ENCODE measurements around the gene SPAG6. TPM values are rescaled to one million over a fixed set of nuclear protein-coding genes. Genes with fewer than 3 reads are reported as not detected.
"Not testable (repeated sequence)": the region's sequence is repeated elsewhere in the genome, so short reads cannot be mapped to it uniquely, and the experiment has no call there.

The SPAG6 gene
- total RNA-seq, 1 donor from 2014 or later: not detected

DNA sequence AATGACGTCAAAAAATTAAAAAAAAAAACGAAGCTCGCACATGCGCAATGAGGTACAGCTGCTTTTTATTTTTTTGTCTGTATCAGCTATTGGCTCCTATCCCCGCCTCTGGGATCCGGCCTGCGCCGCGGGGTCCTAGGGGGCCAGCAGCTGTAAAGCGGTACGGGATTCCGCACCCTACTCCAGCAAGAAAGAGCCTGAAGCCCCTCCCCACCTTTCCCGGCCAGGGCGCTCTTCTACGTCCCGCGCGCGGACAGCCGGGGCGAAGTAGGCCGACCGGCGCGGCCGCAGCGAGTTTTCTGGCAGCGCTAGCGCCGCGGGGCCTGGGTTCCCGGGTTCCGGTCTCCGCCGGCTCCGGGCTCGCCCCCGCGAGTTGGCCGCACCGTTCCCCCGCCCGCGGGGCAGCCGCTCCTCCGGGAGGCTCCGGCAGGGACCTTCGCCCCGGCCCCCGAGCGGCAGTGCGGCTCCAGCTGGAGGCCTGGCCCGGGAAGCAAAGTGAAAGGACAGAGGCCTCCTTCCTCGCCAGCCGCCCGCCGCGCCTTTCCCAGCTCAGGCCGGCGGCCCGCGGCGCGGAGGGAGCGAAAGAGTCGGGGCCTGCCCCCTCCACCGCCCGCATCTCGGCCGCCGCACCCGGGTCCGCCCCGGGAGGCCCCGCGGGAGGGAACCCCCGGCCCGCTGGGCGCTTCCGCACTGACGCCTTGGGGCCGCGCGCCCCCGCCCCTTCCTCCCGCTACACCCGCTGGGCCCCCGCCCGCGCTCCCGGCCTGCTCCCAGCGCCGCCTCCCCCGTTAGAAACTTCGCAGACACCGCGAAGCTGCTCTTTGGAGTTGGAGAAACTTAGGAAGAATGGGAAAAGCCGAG is 4.7 kb upstream of the SPAG6 start:
- DNase-seq (ENCODE audit: extremely low read depth, low read depth, low spot score): no peak

- DNase-seq (ENCODE audit: extremely low read depth, low read depth, low spot score): no peak
These were observed 3.9 kb upstream of the SPAG6 start for GRCh38 chr10:22341190-22341925.

- DNase-seq (ENCODE audit: extremely low read depth, low read depth, low spot score): no peak
These were observed 3.4 kb upstream of the SPAG6 start for GRCh38 chr10:22341926-22342196.

- no peak for DNase-seq (ENCODE audit: extremely low read depth, low read depth, low spot score)
These were observed 2.9 kb upstream of the SPAG6 start for GRCh38 chr10:22342421-22342820.

DNA sequence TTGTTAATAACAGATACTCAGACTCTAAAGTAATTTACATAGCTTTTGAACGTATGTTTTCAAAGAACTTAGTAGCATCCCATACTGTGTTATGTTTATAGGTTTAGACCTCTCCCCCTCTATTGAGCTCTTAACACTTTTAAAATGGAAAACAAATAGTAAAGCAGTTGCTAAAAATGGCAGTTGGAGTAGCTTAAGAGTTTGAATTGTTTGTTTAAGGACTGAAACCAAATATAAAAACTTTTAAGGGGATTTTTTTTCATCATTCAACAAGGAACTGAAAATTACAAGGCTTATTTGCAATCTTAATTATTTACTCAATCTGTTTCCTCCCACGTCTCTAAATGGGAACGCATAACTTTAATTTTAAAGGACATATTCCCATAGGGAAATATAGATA is 1.6 kb upstream of the SPAG6 start:
- DNase-seq (ENCODE audit: extremely low read depth, low read depth, low spot score): no peak

DNA sequence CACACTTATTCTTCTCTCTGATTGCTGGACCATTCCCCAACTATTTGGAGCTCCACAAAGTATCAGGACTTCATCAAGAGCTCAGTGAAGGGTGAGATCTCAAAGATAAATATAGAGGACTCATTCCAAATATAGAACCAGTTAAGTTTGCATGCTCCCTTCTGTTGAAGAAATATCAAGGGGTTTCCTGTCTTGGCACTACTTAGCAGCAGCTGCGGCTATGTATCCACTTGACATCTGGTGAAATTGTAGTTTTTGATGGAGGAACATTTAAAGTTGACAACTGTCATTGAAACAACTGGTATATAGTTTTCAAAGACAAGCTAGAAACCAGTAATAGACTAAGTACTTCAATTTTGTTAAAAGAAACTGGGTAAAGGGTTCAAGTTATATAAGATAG is 1.0 kb upstream of the SPAG6 start:
- no peak for DNase-seq (ENCODE audit: extremely low read depth, low read depth, low spot score)

GRCh38 chr10:22344781-22345300 is 455 bp upstream of the SPAG6 start:
- DNase-seq (ENCODE audit: extremely low read depth, low read depth, low spot score): no peak

GRCh38 chr10:22346096-22346661 is 883 bp downstream of the SPAG6 start:
- no peak for DNase-seq (ENCODE audit: extremely low read depth, low read depth, low spot score)

DNA sequence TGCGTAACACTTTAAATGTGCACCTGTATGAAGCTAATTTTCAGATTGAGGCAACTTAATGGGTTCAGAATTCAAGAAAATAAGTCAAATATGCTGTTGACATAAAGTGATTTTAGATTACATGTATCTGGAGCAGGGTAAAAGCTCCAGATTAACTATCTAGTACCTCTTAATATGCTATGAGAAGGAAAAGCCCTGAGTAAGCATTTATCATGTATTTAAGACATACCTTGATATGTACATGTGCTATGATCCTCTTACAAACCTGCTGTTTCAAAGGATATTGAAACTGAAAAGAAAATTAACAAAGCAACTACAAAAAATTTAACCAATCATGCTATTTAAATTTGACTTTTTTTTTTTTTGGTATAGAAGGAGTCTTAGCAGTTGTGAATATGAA is 4.5 kb downstream of the SPAG6 start:
- DNase-seq (ENCODE audit: extremely low read depth, low read depth, low spot score): no peak

GRCh38 chr10:22351131-22351703 is 5.9 kb downstream of the SPAG6 start:
- DNase-seq (ENCODE audit: extremely low read depth, low read depth, low spot score): no peak

DNA sequence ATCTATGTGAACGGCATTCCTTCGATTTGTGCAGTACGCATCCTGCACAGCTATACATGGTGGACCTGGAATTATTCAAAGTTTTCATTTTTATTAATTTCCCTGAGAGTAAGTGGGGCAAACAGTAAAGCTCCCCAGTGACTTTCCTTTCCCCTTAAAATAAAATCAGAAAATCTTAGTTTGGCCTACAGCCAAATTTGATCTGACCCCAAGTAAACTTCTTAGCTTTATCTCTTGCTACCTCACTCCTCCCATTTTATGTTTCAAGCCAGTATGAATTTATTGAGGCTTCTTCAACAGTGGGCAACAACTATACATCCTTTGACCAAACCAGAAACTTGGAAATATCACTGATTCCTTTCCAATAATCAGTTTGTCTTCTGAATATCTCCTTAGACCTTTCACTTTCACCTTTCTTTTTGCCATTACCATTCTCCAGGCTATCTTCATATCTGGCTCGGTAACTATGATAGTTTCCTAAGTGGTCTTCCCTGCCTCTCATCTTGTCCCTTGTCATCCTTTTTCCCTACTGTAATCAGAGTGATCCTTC is 11.1 kb downstream of the SPAG6 start:
- no peak for DNase-seq (ENCODE audit: extremely low read depth, low read depth, low spot score)

GRCh38 chr10:22357770-22358169 is 12.5 kb downstream of the SPAG6 start:
- not testable (repeated sequence) for DNase-seq (ENCODE audit: extremely low read depth, low read depth, low spot score)

GRCh38 chr10:22363305-22363704 is 18.0 kb downstream of the SPAG6 start:
- no peak for DNase-seq (ENCODE audit: extremely low read depth, low read depth, low spot score)

DNA sequence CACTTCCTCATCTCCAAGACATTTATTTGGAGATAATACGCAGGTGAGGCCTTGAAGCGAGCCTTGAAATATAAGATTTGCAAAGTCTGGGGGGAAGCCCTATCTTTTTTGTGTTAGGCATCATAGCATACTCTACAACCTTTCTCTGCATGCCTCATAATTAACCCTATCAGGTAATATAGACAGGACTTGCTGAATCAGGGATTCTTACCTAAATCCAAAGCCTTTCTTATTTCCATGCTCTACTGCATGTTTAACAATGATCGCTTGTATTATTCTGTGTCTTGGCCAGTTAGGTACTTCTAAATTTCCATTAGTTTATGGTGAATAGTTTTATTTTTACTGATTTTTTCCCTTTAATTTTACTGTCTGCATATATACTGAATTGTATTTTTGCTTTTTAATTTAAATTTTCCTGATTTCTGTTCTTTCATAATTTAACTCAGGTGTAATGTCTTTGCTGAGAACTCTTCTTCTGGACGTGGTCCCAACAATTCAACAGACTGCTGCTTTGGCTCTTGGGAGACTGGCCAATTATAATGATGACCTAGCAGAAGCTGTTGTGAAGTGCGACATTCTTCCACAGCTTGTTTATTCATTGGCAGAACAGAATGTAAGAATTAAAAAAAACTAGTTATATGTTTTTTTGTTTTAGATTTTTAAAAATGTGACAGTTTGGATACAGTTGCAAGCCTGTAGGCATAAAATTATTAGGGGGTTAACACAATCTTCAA is 19.3 kb downstream of the SPAG6 start:
- no peak for DNase-seq (ENCODE audit: extremely low read depth, low read depth, low spot score)

DNA sequence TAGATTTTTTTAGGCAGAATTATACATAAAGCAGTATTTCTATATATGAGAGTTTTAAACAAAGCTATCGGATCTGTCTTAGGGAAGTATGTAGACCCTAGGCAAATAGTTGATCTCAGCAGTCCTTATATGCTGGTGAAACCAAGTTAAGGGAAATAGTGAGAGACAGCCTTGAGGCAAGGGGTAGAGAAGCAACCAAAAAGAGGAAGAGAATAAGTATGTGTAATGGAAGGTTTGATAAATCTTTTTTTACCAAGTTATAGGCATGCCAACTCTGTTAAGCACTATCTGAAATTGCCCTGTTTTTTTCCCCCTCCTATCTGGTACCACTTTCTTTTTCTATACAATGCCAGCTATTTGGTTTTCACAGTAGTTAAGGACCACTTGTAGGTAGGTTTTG is 19.9 kb downstream of the SPAG6 start:
- DNase-seq (ENCODE audit: extremely low read depth, low read depth, low spot score): no peak

- no peak for DNase-seq (ENCODE audit: extremely low read depth, low read depth, low spot score)
These were observed 20.5 kb downstream of the SPAG6 start for GRCh38 chr10:22365644-22366434.

DNA sequence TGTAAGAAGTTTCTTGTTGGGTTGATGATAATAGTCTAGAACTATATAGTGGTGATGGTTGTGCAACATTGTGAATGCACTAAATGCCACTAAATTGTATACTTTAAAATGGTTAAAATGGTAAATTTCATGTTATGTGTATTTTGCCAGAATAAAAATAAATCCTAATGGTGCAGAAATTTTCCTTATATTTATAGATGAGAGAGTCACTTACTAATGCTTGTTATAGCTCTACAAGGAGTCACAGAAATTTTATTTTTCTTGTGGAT is 21.1 kb downstream of the SPAG6 start:
- DNase-seq (ENCODE audit: extremely low read depth, low read depth, low spot score): no peak

DNA sequence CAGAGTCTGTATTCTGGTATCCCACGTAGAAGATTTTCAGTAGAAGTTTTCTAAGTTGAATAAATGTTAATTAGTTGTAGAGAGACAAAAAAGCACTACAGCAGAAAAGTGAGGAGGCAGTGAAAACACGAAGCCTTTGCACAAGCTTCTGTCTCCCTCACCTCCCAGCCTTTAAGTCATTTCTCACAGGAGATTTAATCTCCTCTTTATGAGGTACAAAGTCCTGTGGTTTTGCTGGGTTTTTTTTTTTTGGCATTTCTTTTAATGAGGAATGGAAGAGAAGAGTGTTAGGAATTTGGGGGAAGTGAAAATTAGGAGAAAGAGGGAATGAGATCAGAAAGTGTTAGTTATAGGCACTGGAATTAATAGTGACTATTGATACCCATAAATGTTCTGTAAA is 21.5 kb downstream of the SPAG6 start:
- no peak for DNase-seq (ENCODE audit: extremely low read depth, low read depth, low spot score)

DNA sequence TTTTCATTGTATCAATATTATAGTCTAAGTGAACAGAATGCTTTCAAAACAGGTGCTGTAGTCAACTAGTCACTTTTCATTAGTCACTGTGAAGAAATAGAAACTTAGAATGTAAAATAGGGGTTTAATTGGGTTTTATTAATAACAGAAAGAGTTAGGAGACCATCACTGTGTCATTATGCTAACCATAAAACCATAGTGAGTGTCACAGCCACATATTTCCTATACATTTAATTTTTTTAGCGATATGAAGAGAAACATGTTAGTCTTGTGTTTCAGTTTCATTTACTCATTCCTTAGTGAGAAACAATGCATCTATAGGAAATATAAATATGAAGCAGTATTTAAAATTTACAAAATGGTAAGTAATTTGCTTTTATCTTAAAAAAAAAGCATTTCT is 22.2 kb downstream of the SPAG6 start:
- no peak for DNase-seq (ENCODE audit: extremely low read depth, low read depth, low spot score)

- no peak for DNase-seq (ENCODE audit: extremely low read depth, low read depth, low spot score)
These were observed 23.1 kb downstream of the SPAG6 start for GRCh38 chr10:22368402-22368801.

Data from glomerular endothelial cell (primary cell).